Ascending aorta (tissue), 2 donors: Measurements from ENCODE around the gene LRRC28. TPM values are rescaled to one million over a fixed set of nuclear protein-coding genes. Genes with fewer than 3 reads are reported as not detected.

Source experiments
- DNase-seq, 2 donors: peaks; one replicate each; pipeline ENCODE4 v3.0.0-alpha.2; 2019; ENCODE audit warnings: low spot score in 2 of 2
- H3K27ac ChIP-seq, 2 donors: fragments of 200-600 bp; sonication (generic); one replicate each; pipeline ENCODE4 v1.5.1; 2016 to 2017; ENCODE audit warnings: mild to moderate bottlenecking in 1 of 2
- H3K27me3 ChIP-seq: fragments of 200-600 bp; sonication (generic); one replicate; pipeline ENCODE4 v1.5.1; 2017
- H3K36me3 ChIP-seq, 2 donors: fragments of 200-600 bp; sonication (generic); one replicate each; pipeline ENCODE4 v1.5.1; 2016
- H3K4me1 ChIP-seq, 2 donors: fragments of 200-600 bp; sonication (generic); one replicate each; pipeline ENCODE4 v1.5.1; 2016 to 2017; ENCODE audit warnings: mild to moderate bottlenecking in 1 of 2
- H3K4me3 ChIP-seq, 2 donors: fragments of 200-600 bp; sonication (generic); one replicate each; pipeline ENCODE4 v1.5.1; 2016 to 2017; ENCODE audit warnings: mild to moderate bottlenecking in 1 of 2
- H3K9me3 ChIP-seq, 2 donors: fragments of 200-600 bp; sonication (generic); one replicate each; pipeline ENCODE4 v1.5.1; 2016
- intact Hi-C: fragments of 100-400 bp; cut with DNase I; formaldehyde crosslinking; loops from one replicate; pipeline ENCODE4 v1.15.1; 2023
- total RNA-seq: library from RNA; depleted of rRNA; stranded (reverse); fragments of >200 nt; gene quantifications from one replicate; pipeline ENCODE4 v1.1.0, GENCODE V29; 2016
- TF ChIP-seq, protein P1 (sequence below), 3 experiments: fragments of 200-600 bp in 2 of 3; fragments of 450-650 bp in 1 of 3; sonication (generic) in 2 of 3; IDR thresholded peaks; one replicate each; pipeline ENCODE4 v1.5.1; 2016 to 2019; ENCODE audit warnings: antibody characterized with exemption in 3 of 3, mild to moderate bottlenecking in 1 of 3, moderate library complexity in 1 of 3

LRRC28 gene
- total RNA-seq, 1 donor from 2014 or later, result 24.2 TPM

DNA sequence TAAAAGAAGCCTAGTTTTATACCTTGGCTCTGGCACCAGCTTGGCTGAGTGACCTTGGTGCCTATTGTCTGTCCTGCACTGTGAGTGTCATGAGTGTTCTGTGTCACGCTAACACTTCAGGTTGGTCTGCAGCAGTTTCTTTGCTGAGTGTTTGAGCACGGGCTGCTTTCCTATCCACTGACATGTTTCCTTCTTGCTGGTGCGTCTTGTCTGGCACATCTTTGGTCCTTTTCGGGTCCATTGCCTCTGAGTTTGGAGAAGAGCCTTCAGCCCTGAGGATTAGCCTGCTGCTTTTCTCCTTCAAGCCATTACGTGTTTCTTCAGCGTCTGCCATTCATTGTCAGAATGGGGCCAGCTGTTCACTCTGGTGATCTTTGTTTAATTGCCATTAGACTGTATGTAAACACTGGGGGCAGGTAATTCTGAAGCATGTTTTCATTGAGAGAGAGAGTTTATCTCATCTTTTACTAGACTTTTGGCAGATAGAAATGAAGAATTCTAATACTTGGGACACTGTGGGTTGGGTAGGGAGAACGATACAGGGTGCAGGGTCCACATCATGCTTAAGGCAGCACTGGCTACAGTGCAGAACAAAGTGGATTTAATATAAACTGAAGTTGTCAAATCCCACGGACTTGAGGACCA, 55.5 kb downstream of the LRRC28 start:
- no peaks in the 10 kb centered on the region for H3K36me3 ChIP-seq
- no peaks in the 10 kb centered on the region for H3K9me3 ChIP-seq
- intact Hi-C loops, result loop anchor here (2.0 to 5.0 kb wide), 2 partner anchors 16 to 260 kb away; partner anchors contain the start of gene MEF2A
- TF ChIP-seq, protein P1, sequence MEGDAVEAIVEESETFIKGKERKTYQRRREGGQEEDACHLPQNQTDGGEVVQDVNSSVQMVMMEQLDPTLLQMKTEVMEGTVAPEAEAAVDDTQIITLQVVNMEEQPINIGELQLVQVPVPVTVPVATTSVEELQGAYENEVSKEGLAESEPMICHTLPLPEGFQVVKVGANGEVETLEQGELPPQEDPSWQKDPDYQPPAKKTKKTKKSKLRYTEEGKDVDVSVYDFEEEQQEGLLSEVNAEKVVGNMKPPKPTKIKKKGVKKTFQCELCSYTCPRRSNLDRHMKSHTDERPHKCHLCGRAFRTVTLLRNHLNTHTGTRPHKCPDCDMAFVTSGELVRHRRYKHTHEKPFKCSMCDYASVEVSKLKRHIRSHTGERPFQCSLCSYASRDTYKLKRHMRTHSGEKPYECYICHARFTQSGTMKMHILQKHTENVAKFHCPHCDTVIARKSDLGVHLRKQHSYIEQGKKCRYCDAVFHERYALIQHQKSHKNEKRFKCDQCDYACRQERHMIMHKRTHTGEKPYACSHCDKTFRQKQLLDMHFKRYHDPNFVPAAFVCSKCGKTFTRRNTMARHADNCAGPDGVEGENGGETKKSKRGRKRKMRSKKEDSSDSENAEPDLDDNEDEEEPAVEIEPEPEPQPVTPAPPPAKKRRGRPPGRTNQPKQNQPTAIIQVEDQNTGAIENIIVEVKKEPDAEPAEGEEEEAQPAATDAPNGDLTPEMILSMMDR (IDR thresholded peaks at IDR 0.05), result no peak
- H3K27me3 ChIP-seq, result no peaks in the 10 kb centered on the region
- DNase-seq, result no peak
- peak overlapping the region; percentile 11 to 43 for H3K4me3 ChIP-seq
- H3K27ac ChIP-seq, result peak overlapping the region; percentile 76 to 81
- H3K4me1 ChIP-seq, result peaks cover 0 to 6% of the 10 kb centered on the region in 2 donors

DNA sequence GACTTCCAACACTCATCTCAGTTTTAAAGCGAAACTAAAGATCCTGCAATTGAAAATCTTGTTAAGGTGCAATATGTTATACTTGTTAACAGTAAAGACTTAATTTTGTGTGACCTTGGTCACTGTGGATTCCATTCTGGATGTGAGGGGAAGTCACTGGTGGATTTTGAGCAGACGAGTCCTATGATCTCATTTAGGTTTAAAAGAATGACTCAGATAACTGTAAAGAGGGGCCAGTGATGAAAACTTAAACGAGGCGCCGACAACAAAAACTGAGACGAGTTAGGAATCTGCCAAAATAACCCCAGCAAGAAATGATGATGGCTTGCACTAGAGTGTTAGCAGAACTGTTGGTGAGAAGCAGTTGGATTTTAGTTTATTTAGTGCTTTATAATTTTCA, 56.5 kb downstream of the LRRC28 start:
- H3K4me3 ChIP-seq, result peak overlapping the region; percentile 4 to 43
- no peaks in the 10 kb centered on the region for H3K36me3 ChIP-seq
- H3K27ac ChIP-seq, result peak overlapping the region; percentile 76 to 81
- TF ChIP-seq, protein P1 (IDR thresholded peaks at IDR 0.05), result no peak
- no peak for DNase-seq
- peaks cover 0 to 6% of the 10 kb centered on the region in 2 donors for H3K4me1 ChIP-seq
- H3K9me3 ChIP-seq, result peaks cover 0 to 5% of the 10 kb centered on the region in 2 donors
- intact Hi-C loops, result loop anchor here (2.0 to 5.0 kb wide), 2 partner anchors 15 to 260 kb away; partner anchors contain the start of gene MEF2A
- H3K27me3 ChIP-seq, result no peaks in the 10 kb centered on the region

DNA sequence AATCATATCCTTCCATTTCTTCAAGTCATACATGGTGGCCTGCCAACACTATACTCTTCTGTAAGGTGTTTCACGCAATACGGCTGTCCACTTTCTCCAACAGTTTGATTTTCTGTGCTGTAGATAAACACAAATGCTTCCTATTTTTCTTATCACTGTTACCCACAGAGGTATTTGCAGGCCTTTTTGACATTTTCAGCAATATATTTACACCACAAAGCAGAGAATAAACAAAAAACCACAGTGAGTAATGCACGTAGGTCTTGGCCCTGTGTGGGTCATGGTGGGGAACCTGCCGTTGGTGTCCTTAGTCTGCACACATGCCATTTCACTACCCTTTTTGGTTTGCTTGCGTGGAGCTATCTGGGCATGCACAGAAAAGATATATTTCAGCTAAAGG, 59.5 kb downstream of the LRRC28 start:
- intact Hi-C loops, result no loop called here
- no peak for DNase-seq
- no peak overlapping the region for H3K27ac ChIP-seq
- no peaks in the 10 kb centered on the region for H3K36me3 ChIP-seq
- H3K9me3 ChIP-seq, result peaks cover 0 to 11% of the 10 kb centered on the region in 2 donors
- TF ChIP-seq, protein P1 (IDR thresholded peaks at IDR 0.05), result no peak
- H3K27me3 ChIP-seq, result no peaks in the 10 kb centered on the region
- H3K4me1 ChIP-seq, result peaks cover 0 to 2% of the 10 kb centered on the region in 2 donors
- no peak overlapping the region for H3K4me3 ChIP-seq

DNA sequence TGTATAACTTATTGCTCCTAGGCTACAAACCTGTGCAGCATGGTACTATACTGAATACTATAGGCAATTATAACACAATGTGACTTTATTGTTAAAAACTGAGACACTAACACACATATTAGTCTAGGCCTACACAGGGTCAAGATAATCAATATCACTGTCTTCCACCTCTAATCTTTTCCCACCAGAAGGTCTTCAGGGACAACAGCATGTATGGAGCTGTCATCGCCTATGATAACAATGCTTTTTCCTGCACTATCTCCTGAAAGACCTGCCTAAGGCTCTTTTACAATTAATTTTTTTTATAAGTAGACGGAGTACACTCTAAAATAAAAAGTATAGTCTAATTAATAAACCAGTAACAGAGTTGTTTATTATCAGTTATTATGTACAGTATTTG, 60.9 kb downstream of the LRRC28 start:
- intact Hi-C loops, result no loop called here
- no peak overlapping the region for H3K4me3 ChIP-seq
- peaks cover 0 to 11% of the 10 kb centered on the region in 2 donors for H3K9me3 ChIP-seq
- H3K4me1 ChIP-seq, result no peaks in the 10 kb centered on the region
- H3K27ac ChIP-seq, result no peak overlapping the region
- TF ChIP-seq, protein P1 (IDR thresholded peaks at IDR 0.05), result no peak
- no peaks in the 10 kb centered on the region for H3K27me3 ChIP-seq
- H3K36me3 ChIP-seq, result no peaks in the 10 kb centered on the region
- no peak for DNase-seq

DNA sequence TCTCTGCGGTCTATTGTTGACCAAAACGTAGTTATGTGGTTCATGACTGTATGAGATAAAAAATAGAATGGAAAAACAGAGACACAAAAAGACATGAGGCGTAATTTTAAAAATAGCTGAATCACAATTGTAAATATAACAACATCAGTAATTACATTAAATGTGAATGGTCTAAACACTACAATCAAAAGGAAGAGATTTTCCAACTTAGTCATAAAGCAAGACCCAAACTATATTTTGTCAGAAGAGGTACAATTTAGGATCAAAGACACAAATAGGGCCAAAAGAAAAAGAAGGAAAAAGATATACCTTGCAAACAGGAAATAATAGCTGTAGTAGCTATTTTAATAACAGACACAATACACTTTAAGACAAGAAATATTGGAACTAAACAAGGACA, 61.5 kb downstream of the LRRC28 start:
- no peak overlapping the region for H3K4me3 ChIP-seq
- no peaks in the 10 kb centered on the region for H3K27me3 ChIP-seq
- H3K9me3 ChIP-seq, result peaks cover 0 to 11% of the 10 kb centered on the region in 2 donors
- intact Hi-C loops, result no loop called here
- no peak overlapping the region for H3K27ac ChIP-seq
- no peaks in the 10 kb centered on the region for H3K4me1 ChIP-seq
- no peak for DNase-seq
- TF ChIP-seq, protein P1 (IDR thresholded peaks at IDR 0.05), result no peak
- no peaks in the 10 kb centered on the region for H3K36me3 ChIP-seq
